Superior temporal gyrus (tissue), 1 donor: Measurements from ENCODE around the gene CCR7.

Source experiments
- DNase-seq: peaks from one replicate; pipeline ENCODE4 v3.0.0-alpha.2; 2016; ENCODE audit errors: extremely low spot score

CCR7 gene, protein sequence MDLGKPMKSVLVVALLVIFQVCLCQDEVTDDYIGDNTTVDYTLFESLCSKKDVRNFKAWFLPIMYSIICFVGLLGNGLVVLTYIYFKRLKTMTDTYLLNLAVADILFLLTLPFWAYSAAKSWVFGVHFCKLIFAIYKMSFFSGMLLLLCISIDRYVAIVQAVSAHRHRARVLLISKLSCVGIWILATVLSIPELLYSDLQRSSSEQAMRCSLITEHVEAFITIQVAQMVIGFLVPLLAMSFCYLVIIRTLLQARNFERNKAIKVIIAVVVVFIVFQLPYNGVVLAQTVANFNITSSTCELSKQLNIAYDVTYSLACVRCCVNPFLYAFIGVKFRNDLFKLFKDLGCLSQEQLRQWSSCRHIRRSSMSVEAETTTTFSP

DNA sequence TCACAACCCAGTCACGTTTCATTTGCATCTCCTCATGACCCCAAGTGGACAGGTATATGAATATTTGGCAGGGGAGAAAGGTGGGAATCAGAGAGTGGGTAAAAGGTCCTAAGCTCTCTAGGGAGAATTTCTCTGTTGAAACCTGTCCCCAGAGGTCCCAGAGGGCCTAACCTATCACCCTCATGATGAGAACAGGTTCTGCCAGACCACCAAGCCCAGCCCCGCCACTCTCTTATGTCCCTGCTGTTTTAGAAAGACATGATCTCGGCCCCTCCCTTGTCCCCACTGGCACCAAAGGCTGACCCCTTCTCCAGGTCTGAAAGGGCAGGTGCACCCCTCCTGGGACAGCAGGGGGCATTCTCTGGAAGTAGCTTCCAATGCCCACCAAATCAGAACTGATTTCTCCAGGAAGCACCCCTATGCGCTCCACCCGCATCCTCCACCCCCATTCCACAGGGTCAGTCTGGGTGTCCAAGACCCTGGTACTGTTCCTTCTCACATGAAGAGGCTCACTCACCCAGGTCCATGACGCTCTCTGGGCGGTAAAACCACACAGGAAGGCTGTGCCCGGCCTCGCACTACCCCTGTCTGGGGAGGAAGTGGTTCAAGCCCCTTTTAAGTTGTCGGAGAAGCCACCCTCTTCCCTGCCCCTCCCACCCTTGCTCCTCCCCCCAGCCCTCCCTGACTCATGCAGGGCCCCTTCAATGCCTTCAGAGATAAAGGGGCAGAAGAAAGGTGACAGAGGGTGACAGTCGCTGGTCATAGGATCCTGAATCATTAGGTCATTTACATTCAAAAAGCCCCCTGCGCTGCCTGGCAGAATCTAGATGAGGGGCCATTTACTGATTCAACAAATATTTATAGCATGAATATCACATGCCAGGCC, at the start of gene CCR7:
Gene CCR7 (minus strand): TSS at position 590 of the 886 bp plus-strand sequence. CDS start 63 bp downstream, at position 527.
- DNase-seq, result no peak

DNA sequence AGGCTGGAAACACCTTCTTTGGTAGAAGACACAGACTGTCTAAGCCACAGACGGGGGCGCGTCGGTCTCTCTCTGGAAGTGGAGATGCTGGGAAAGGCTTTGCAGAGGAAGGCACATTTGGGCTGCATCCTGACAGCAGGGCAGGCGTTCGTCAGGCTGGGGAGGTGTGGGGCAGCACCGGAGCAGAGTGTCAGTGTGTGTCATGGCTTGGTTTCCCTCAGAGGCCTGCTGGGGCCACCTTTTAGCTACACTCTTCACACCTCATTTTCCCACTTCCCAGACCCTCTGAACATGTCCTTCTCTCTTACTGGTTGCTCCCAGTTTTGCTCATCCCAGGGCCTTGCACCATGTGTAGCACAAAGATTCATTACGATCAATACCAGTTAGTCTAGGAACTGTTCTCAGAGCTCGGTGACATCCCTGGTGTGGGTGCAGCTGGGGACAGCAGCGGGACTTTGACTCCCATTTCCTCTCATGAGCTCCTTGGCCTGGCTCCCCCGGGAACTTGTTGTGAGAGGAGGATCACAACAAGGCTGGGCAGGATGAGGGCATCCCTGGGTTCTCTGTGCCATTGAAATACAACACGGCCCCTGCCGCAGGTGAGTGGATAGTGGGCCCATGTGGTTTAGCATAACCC, 49.3 kb upstream of the CCR7 start:
- no peak for DNase-seq

DNA sequence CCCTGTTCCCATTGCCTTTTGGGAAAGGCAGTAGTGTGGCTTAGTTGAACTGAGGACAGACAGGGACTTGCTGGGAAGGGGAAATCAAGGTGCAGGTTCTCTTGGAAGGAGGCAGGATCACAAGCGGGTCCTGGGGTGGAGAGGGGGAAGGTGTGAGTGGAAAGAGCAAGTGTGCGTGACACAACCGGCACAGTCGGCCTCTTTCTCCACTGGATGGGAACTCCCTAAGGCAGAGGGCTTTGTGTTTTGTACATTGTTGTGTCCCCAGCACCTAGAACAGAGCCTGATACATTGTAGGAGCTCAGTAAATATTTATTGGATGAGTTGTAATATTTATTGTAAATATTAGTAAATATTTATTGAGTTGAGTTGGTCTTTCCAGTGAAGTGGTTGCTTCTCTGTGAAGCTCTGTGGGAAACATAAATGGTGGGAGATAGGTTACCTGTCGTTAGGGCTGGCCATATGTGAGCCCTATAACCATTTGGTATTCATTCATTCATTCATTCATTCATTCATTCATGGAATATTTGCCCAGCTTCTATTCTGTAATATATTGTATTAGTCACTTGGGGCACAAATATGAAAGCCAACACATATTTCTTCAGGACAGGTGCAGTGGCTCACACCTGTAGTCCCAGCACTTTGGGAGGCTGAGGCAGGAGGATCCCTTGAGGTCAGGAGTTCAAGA, 48.3 kb upstream of the CCR7 start:
- DNase-seq, result no peak

DNA sequence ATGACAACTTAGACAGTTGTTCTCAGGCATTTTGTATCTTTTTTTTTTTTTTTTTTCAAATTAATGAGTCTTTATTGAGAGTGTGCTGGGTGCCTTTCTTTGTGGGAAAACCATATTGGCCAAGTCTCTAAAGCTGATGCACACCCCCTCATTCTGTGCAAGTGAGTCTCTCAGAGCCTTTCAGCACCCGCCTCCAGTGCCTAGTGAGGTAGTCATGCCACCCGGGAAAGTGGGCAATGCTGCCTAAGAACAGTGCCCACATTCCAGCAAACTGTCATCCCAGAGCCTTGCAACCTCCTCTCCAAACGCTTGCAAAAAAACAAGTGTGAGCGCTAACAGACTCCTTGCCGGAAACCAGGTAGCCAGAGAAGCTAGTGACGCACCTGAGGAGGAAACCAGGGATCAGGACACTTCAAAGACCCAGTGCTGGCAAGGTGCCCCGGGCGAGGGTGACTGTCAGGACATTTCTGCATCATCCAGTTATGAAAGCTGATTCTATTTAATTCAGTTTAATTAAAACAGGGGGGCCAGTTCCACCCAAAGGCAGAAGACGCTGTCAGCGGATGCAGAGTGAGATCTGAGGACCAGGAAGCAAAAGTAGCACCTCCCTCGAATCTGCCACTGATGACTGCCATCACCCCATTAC, 47.5 kb upstream of the CCR7 start:
- DNase-seq, result peak; percentile 58

DNA sequence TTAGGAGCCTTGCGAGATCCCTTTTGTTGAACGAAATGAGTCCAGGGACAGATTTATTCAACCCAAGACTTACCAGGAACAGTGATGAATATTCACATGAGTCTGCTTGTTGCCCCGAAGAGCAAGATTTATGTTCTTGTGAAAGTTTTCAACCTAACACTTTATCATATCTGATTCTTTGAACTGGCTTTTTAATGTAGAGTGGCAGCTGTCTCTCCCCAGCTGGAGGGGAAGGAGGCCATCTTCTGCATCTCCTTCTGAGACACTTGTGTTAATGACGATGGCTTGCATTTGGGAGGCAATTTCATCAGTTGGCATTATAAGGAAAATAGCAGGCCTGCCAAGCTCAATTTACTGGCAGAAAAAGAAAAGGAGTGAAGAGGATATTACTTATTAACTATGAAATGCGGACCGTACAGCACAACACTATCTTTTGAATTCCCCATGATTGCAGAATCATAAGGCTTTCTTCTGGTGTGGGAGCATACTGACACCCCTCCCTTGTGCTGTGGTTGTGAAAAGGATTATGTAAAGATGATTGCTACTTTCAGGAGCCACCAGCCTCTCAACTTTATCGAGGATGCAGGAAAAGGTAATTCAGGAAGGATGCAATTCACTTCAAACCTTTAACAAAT, 46.7 kb upstream of the CCR7 start:
- peak; percentile 24 for DNase-seq

DNA sequence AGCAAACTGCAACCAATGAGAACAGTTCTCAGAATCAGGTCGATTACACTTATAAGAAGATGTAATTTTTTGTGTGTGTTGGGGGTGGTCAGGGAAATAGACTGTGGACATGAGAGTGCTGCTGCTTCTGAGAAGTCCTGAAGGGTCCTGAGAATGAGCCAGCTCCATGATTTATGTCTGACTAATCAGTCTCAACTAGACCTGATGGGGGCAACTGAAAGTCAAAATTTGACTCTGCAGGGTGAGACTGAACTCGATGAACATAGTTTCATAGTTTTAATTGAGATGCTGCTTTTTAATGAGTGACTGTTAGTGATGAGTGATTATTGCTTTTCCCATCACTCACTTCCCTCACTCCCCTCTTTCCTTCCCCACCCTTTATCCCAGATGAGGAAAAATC, 45.1 kb upstream of the CCR7 start:
- no peak for DNase-seq

DNA sequence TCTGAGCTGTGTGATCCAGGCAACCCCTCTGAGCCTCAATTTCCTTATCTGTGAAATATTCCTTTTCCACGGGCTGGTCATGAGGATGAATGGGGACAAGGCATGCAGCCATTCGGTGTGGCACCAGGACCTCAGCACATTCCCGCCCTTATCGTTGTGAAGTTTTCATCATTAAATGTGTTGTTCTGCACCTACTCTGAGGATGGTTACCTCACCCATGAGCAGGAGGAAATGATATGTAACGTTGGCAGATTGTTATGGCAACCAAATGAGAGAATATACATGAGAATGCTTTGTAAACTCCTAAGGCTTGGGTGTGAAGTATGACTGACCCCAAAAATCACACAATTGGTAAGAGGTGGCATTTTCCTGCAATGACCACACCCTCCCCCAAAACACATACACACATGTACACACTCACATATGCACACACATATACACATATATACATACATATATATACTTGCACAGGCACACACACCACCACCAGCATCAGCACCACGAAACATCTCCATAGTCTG, 42.8 kb upstream of the CCR7 start:
- no peak for DNase-seq

DNA sequence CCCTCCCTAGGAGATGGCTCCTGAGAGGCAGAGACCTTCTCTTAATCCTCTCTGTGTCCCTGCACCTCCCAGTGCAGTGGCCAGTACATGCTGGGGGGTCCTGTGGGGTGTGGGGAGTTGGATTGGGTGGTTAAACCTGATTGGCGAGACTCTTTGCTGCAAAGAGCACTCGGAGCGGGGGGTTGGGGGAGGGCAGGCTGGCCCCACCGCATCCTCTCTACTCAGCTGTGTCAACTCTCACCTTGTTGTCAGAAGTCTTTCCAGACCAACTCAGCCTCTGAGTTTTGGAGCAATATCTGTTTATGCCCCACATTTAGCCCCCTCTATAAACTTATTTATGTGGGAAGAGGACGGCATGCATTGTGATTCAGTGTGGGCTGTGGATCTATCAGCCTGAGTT, 42.4 kb upstream of the CCR7 start:
- DNase-seq, result no peak

DNA sequence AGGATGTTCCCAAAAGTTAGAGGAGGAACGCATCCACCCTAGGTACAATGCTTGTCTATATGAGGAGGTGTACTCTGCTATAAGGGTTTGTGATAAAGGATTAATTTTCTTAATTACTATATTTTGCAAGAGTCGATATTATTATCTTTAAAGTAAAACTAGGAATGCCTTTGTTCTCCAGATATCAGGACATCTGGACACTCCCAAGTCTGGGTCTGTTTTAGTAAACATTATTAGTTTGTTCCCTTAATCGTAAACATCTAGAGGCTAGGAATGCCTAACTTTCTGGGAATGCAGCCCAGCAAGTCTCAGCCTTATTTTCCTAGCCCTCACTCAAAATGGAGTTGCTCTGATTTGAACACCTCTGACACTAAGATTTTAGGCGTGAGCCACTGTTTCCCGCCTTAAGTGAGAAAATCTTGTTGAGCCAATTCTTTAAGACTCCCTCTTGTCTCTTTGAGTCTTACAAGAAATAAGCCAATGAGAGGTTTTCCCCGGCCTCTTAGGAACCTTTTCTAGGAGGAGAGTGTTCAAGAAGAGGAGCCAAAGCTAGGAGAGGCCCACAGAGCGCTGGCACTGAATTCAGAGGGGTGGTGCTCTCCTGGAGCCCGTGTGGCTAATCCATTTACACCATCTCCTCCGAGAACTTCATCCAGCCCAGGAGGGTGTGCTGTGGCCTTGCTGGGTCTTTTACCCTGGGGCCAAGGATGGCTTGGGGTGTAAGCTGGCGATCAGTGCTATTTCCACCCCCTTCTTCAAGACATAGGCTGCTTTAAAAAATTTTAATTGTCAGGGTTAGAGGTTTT, 41.5 kb upstream of the CCR7 start:
- no peak for DNase-seq

DNA sequence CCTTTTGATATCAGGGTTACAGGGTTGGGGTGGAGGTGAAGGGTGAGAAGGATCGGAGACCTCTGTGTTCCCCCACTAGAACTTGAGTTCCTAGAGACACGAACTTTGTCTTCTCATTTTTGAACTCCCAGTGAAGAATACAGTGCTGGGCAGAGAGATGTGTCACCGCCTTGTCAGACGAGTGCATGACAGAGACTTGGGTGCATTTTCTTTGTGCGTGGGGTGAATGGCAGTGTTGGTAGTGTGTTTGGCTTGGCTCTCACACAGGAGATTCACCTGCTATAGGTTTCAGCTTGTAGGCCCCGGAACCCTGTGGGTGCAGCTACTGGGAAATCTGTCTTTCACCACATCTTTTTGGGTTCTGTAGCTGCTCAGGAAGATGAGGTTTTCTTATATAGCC, 40.0 kb upstream of the CCR7 start:
- DNase-seq, result no peak

DNA sequence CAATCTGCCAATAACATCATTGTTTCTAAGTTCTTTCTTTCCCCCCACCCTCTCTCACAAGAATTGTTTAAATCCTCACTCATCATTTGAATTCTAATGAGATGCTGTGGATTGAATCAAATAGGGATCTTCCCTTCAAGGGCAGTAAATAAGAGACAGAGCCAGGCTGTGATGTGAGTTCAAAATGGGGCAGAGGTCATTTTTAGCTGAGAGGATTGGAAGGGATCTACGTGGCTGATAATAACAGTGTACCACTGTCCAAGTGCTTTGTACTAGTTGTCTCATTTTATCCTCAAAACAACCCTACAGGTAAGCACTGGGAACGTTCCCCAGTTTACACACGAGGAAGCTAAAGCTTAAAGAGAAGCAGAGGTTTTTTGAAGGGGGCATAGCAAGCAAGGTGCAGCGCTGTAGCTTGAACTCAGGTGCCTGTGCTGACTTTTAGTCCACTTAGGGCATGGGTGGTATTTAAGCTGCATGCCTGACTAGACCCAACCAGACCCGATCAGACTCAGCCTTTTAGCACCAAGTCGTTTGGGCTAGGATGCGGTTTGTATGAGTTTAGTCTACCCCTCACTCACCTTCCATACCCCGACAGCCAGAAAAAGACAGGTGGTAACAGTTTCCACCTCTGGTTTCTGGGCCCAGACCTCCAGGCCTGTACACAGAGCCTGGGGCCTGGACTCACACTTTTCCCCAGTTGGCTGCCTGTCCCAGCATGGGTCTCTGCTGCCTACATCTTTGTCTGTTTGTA, 39.2 kb upstream of the CCR7 start:
- DNase-seq, result no peak

DNA sequence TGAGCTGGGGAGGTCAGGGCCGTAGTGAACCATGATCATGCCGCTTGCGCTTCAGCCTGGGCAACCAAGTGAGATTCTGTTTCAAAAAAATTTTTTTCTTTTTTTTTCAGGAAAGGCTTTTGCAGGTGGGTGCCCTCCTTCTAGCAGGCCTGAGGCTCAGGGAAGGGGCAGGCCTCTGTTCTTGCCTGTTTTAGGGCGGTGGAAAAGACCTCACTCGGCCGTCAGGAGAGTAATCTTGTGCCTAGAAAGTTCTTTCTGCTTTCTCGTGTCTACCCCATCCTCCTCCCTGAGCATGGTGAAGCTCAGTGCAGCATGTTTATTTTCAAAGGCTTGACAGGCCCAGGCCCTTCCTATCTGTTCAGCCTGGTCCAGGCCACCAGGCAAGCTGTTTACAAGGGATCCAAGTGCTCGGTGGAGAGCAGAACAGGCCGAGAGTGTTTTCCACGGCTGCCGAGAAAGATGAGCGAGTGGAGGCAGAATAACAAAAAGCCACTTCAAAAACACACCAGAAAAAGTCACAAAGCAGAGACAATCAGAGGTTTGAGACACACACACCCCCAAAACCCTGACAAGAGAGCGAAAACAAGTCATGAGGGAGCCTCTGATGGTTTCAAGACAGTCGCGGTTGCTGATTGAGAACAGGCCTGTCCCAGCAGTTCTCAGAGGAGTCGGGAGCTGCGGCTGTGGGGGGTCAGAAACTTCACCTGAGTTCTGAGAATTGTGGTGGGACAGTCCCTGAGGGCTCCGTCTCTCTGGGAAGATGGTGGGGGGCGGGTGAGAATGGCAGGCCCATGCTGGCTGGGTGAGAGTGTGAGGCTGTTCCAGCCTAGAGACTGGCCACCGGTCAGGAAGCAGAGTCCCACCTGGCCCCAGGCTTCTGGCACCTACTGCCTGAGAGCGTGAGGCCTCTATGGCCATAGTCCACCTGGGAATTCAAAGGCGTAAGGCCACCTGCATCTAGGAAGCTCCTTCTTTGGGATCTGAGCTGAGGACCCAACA, 37.5 kb upstream of the CCR7 start:
- no peak for DNase-seq

DNA sequence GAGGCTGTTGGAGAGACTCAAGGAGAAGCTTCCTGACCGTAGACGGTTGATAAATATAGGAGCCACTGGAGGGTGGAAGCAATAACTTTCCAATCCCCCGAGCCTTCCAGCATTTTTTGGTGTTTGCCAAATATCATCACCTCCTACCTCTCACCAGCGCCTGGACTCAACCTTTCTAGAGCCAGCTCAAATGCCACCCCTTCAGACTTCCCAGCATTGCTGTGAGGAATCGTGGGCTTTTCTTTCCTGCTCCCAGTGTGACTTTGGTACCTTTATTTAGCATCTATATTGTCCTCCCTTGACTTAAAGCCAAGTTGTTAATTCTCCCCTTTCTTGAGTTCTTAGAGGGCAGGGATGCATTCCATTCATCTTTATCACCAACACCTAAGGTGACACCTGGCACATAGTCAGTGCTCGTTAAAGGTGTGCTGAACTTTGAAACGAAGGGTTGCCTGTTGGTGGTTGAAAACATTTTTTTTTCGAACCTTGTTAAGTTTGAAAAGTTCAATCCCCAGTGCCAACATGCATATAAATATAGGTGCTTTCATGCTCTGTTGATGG, 35.3 kb upstream of the CCR7 start:
- no peak for DNase-seq

DNA sequence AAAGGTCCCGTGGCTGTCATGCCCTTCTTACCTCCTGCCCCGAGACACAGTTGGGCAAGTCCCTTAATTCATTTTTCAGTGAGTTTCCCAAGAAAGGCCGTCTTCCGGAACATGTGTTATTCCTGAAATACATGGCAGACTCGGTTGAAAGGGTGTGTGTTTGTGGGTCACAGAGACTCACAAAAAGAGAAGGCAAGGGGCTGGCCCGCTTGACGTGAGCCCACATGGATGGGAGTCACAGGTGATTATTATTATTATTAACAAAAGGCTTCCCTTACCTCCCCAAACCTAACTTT, 34.1 kb upstream of the CCR7 start:
- DNase-seq, result no peak

DNA sequence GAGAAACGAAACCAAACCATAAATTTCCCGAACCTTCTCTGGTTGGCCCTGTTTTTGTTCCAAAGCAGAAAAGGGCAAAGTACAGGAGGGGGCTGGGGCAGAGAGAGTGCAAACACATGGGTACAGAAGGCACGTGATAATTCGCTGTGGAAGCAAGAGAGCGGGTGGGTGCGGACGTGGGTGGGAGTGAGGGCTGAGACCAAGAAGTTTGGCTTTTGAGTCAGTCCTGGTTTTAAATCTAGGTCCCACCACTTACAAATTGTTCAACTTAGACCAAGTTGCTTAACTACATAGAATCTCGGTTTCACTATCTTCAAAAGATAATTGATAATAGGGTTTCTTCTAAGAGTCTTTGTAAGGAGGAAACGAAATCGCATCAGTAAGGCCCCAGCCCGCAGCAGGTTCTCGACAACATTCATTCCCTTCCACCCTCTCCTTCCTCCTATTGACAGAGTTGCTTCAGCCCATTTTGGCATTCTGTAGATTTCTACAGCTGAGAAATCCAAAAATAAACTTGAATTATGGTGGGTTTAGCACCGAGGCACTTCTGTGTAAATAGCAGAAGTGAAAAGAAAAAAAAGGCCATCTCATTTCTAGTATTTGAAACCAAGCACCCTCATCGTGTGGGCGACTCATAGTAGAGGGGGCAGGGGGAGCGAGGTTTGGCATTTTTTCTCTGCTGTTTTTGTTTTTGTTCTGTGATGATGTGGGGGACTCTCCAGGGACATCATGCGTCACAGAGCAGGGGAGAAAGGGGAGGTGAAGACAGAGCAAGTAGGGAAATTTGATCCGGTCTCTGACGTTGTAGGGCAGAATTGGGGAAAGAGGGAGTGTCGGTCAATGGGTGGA, 33.6 kb upstream of the CCR7 start:
- no peak for DNase-seq

DNA sequence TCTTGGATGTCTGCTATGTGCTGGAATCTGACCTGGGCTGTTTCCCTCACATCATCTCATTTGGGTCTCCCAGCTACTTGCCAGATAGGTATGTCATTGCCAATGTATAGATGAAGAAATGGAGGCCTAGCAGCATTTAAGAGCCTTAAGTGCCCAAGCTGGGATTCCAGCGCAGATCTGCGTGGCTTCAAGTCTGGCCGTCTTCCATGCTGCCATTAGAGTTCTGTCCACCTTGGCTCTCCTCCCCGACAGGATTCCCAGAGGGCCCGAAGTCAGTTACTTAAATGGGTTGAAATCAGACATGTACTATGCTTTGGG, 33.0 kb upstream of the CCR7 start:
- no peak for DNase-seq
